H7 (cell line): ENCODE results near the gene SUCNR1. TPM values are rescaled to one million over a fixed set of nuclear protein-coding genes. Genes with fewer than 3 reads are reported as not detected.
"Not testable (repeated sequence)": the region's sequence is repeated elsewhere in the genome, so short reads cannot be mapped to it uniquely, and the experiment has no call there.

ENCODE experiments used
- DNase-seq: peaks from one replicate; pipeline ENCODE4 v3.0.0; 2012
- H3K27me3 ChIP-seq: 2 replicates; pipeline ENCODE4 v1.6.0; 2011; ENCODE audit warnings: mild to moderate bottlenecking, low read length; ENCODE audit not compliant: control insufficient read depth, insufficient read depth
- H3K36me3 ChIP-seq: replicated peaks from 2 replicates; pipeline ENCODE4 v1.5.1; 2011; ENCODE audit warnings: low read length; ENCODE audit not compliant: control insufficient read depth, insufficient read depth
- H3K4me3 ChIP-seq: 2 replicates; pipeline ENCODE4 v1.5.1; 2011; ENCODE audit warnings: low read depth, mild to moderate bottlenecking, control low read depth, low read length, moderate library complexity; ENCODE audit not compliant: insufficient read depth
- total RNA-seq: library from RNA; depleted of rRNA; stranded (reverse); fragments of >200 nt; shearing (Covaris generic); gene quantifications from 2 replicates; pipeline ENCODE4 v1.2.3, GENCODE V29; 2014; rRNA removed

The SUCNR1 gene, protein sequence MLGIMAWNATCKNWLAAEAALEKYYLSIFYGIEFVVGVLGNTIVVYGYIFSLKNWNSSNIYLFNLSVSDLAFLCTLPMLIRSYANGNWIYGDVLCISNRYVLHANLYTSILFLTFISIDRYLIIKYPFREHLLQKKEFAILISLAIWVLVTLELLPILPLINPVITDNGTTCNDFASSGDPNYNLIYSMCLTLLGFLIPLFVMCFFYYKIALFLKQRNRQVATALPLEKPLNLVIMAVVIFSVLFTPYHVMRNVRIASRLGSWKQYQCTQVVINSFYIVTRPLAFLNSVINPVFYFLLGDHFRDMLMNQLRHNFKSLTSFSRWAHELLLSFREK
- not detected in 2 replicates for total RNA-seq

GRCh38 chr3:151873398-151873797 is at the start of gene SUCNR1:
Gene SUCNR1 (plus strand): TSS chr3:151873643. CDS start chr3:151879893, 6,250 bp downstream.
- DNase-seq: no peak
- Histone ChIP-seq H3K36me3 (no peaks in the 10 kb centered on the region), H3K27me3 (no peaks in the 10 kb centered on the region), H3K4me3 (no peak within 1 kb of the TSS)

- Histone ChIP-seq H3K27me3 (no peaks in the 10 kb centered on the region), H3K36me3 (no peaks in the 10 kb centered on the region), H3K4me3 (no peak overlapping the region)
- no peak for DNase-seq
These were observed 45.6 kb upstream of the SUCNR1 start for GRCh38 chr3:151827816-151828215.

DNA sequence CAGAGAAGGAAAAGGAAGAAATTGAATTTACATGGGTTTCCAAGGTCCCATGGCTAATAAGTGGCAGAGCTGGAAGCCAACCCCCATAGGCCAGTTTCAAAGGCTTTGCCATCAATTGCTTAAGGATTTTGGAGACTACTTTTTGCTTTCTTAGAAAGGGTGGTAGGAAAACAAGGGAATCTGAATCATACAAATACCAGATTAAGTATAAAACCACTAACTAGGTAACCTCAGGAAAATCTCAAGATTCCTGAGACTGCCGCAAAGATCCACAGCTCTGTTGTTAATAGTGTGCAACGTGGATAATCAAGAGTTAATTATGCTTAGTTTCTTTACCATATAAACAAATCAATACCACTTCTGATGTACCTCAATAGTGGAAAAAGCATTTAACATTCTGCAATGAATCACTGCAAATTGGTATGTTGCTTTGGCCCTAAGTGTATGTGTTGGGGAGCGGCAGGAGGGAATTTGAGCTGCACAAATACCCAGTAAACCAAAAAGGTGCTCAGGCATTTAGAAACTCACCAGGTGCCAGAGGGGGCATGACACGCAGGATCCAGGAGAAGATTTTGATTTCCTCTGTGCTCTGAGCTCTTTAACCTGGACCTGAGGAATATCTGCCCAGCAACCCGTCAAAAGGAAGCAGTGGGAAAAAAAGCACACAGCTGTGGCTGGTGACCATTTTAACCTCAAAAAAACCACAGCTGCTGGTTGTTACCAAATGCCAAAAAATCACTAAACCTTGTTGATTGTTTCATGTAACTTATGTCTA is 37.5 kb upstream of the SUCNR1 start:
- Histone ChIP-seq H3K27me3 (no peaks in the 10 kb centered on the region), H3K36me3 (no peaks in the 10 kb centered on the region), H3K4me3 (no peak overlapping the region)
- DNase-seq: no peak

GRCh38 chr3:151837057-151837456 is 36.4 kb upstream of the SUCNR1 start:
- H3K27me3 ChIP-seq: no peaks in the 10 kb centered on the region
- peak; percentile 5 for DNase-seq

GRCh38 chr3:151838574-151839312 is 34.7 kb upstream of the SUCNR1 start:
- peak; percentile 20 for DNase-seq
- Histone ChIP-seq H3K4me3 (no peak overlapping the region), H3K27me3 (no peaks in the 10 kb centered on the region), H3K36me3 (no peaks in the 10 kb centered on the region)

More at GRCh38 chr3:151837057-151837456, 36.4 kb upstream of the SUCNR1 start:
- H3K36me3 ChIP-seq: no peaks in the 10 kb centered on the region
- no peak overlapping the region for H3K4me3 ChIP-seq

GRCh38 chr3:151839313-151839631 is 34.2 kb upstream of the SUCNR1 start:
- DNase-seq: no peak
- Histone ChIP-seq H3K27me3 (no peaks in the 10 kb centered on the region), H3K4me3 (no peak overlapping the region), H3K36me3 (no peaks in the 10 kb centered on the region)

- no peak for DNase-seq
These were observed 31.6 kb upstream of the SUCNR1 start for GRCh38 chr3:151841801-151842200.

GRCh38 chr3:151843275-151843674 is 30.2 kb upstream of the SUCNR1 start:
- DNase-seq: no peak
- Histone ChIP-seq H3K27me3 (no peaks in the 10 kb centered on the region), H3K4me3 (no peak overlapping the region), H3K36me3 (no peaks in the 10 kb centered on the region)

More at GRCh38 chr3:151841801-151842200, 31.6 kb upstream of the SUCNR1 start:
- Histone ChIP-seq H3K4me3 (no peak overlapping the region), H3K36me3 (no peaks in the 10 kb centered on the region), H3K27me3 (no peaks in the 10 kb centered on the region)

DNA sequence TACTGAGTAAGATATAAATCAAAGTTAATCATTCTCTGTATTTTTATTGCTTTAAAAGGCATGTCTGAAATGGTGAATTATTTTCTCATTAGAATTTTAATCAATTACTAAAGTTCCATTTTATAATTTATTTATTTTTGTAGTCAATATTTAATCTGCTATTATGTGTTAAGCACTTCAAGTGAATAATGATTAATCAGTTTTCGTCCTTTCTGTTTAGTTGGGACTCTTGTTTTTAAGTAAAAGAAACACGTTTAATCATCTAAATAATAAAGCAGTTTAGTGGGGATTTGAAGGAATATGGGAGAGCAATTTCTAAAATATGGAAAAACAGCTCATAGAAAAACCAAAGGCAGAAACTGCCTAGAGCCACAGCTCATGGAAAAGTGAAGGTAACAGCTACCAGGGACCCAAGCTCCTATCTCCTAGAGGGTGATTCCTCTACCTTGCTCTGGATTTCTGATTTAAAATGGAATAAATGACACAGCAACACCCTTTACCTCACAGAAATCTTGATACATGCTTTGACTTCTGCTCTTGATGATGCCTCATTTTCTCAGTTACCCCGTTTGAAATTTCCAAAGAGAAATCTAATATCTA is 28.0 kb upstream of the SUCNR1 start:
- DNase-seq: no peak
- H3K36me3 ChIP-seq: no peaks in the 10 kb centered on the region
- no peaks in the 10 kb centered on the region for H3K27me3 ChIP-seq
- no peak overlapping the region for H3K4me3 ChIP-seq

DNA sequence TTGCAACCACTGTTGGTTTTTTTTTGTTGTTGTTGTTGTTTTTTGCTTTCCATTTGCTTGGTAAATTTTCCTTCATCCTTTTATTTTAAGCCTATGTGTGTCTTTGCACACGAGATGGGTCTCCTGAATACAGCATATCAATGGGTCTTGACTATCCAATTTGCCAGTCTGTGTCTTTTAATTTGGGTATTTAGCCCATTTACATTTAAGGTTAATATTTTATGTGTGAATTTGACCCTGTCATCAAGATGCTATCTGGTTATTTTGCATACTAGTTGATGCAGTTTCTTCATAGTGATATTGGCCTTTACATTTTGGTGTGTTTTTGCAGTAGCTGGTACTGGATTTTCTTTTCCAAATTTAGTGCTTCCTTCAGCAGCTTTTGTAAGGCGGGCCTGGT is 23.4 kb upstream of the SUCNR1 start:
- H3K4me3 ChIP-seq, H3K27me3 ChIP-seq, DNase-seq, H3K36me3 ChIP-seq: not testable (repeated sequence)

DNA sequence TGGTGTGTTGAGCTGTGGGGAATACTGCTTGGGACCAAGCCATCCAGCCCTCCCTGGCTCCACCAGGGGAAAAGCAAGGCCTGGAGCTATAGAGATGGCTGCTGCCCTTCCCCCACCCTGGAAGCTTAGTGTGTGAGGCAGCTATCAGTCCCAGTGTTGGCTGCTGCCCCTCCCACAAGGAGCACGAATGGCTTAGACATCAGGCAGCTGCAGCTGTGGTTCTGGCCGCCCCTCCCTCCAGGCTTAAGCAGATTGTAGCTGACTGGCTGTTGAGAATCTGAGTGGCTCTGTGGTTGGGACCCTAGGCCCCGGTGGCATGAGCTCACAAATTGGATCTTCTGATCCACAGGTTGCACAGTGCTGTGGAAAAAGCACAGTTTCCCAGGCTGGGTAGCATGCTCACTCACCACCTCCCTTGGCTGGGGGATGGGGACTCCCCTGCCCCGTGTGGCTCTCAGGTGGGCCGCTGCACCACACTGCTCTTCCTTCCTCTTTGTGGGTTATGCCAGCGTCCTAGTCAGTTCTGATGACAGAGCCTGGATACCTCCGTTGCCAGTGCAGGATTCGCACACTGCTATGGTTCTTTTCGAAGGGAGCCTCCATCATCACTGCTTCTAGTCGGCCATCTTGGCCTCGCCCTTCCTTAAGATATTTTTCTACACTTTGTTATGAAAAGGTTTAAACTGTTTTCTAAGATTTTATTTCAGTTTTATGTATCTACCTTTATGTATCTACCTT is 21.2 kb upstream of the SUCNR1 start:
- Histone ChIP-seq H3K36me3 (no peaks in the 10 kb centered on the region), H3K27me3 (no peaks in the 10 kb centered on the region), H3K4me3 (no peak overlapping the region)
- no peak for DNase-seq

- DNase-seq: no peak
- H3K4me3 ChIP-seq: no peak overlapping the region
- no peaks in the 10 kb centered on the region for H3K27me3 ChIP-seq
- no peaks in the 10 kb centered on the region for H3K36me3 ChIP-seq
These were observed 17.3 kb upstream of the SUCNR1 start for GRCh38 chr3:151856118-151856517.

DNA sequence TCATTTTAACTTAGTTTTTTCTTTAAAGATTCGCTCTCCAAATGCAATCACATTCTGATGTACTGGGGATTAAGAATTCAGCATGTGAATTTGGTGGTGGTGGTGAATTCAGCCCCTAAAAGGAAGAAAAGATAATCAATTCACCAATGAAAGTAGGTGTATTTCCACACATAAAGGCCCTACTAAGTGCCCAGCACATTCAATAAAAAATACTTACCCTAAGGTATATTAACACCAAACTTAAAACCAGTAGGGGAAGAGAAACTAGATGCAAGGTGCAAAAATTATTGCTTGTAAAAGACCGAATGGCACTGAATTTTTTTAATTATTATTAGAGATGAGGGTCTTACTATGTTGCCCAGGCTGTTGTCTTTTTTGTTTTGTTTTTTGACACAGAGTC is 16.8 kb upstream of the SUCNR1 start:
- no peak for DNase-seq
- Histone ChIP-seq H3K27me3 (no peaks in the 10 kb centered on the region), H3K36me3 (no peaks in the 10 kb centered on the region), H3K4me3 (no peak overlapping the region)

GRCh38 chr3:151859233-151859673 is 14.2 kb upstream of the SUCNR1 start:
- H3K4me3 ChIP-seq: no peak overlapping the region
- no peaks in the 10 kb centered on the region for H3K36me3 ChIP-seq
- no peaks in the 10 kb centered on the region for H3K27me3 ChIP-seq
- no peak for DNase-seq
